PFSK-1 (cell line): Measurements from ENCODE around the gene ATF7.

Experiments used
- POLR2AphosphoS5 ChIP-seq: IDR thresholded peaks from 2 replicates; pipeline ENCODE4 v1.6.1; 2012; ENCODE audit warnings: low read depth, mild to moderate bottlenecking, control low read depth, low read length, moderate library complexity
- REST ChIP-seq, 2 experiments: IDR thresholded peaks; 2 replicates each; pipeline versions ENCODE4 v1.6.1 to v1.8.0; 2011 to 2012; ENCODE audit warnings: low read depth in 2 of 2, low read length in 2 of 2, control low read depth in 1 of 2, inconsistent platforms in 1 of 2, mild to moderate bottlenecking in 1 of 2, moderate library complexity in 1 of 2; ENCODE audit not compliant: insufficient read depth in 1 of 2
- SIN3A ChIP-seq: IDR thresholded peaks from 2 replicates; pipeline ENCODE4 v1.6.1; 2012; ENCODE audit warnings: mild to moderate bottlenecking, low read length, moderate library complexity, borderline replicate concordance; ENCODE audit not compliant: insufficient read depth
- TAF1 ChIP-seq: IDR thresholded peaks from 2 replicates; pipeline ENCODE4 v1.6.1; 2012; ENCODE audit warnings: low read length, control low read depth, borderline replicate concordance; ENCODE audit not compliant: insufficient read depth

GRCh38 chr12:53476769-53477209 is 149.4 kb downstream of the ATF7 start:
- no peak for TF ChIP-seq SIN3A
- no peak; the same call in 1 of the 2 replicates for TF ChIP-seq POLR2AphosphoS5
- no peak for TF ChIP-seq REST (IDR thresholded peaks at IDR 0.05; ENCODE audit: insufficient read depth in 1 of 2, low read depth in 2 of 2, low read length in 2 of 2)
- TF ChIP-seq TAF1, result no peak
